AG08396 (cell line): ENCODE measurements around the gene ANKRD34C.
"Not testable (repeated sequence)": the region's sequence is repeated elsewhere in the genome, so short reads cannot be mapped to it uniquely, and the experiment has no call there.

Source experiments
- DNase-seq: peaks from one replicate; pipeline ENCODE4 v3.0.0; 2012; ENCODE audit warnings: low spot score, mixed read lengths

Gene ANKRD34C

GRCh38 chr15:79310985-79311900, 28.7 kb downstream of the ANKRD34C start, which contains the start of gene TMED3:
TMED3 (plus strand) TSS chr15:79311112; CDS start chr15:79311250, 138 bp downstream.
- peak; percentile 98 for DNase-seq

DNA sequence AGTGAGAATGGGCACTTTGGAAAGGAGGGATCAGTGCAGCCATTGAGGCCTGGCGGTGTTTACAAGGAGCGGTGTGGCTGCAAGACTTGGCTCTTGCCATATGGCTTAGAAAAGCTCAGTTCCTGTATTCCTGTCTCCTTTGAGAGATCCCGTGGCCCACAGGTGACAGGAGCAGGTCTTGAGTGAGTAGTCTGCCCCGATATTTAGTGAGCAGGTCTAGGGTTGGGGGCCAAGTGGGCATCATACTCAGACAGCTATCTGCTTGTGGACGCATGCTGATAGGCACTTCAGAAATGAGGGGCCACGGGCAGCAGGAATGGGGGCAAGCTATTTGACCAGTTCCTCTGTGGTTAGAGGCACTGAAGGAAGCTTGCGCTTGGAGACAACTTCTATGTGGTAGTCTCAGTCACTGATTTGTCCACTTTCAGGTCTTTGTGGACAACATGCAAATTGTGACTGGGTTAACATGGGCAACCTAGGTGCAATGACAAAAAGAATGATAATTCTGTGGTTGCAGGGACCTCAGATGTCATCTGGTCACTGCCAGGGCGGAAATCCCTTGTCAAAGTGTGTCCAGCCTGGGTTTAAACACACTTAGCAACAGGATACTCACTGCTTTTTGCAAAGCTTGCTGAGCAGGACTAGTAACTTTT, 29.5 kb downstream of the ANKRD34C start:
- DNase-seq = peak; percentile 8

DNA sequence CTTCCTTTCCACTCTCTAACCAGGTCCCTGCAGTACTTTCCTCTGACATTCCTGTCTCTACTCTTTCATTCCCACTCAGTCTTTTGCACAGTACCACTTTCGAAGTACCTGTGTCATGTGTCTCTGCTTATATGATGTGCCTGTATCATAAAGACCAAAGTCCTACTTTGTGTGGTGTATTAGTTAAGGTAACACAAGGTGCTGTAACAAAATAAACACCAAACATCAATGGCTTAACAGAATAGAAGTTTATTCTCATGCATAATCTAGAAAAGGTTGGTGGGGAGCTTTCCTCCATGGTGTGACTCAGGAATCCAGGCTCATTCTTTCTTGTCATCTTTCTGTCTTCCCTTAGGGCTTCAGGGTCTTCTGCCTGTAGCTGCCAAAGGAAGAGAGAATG, 31.7 kb downstream of the ANKRD34C start:
- DNase-seq = no peak

GRCh38 chr15:79314811-79315210, 32.3 kb downstream of the ANKRD34C start:
- DNase-seq = no peak

- DNase-seq = no peak
Observed at GRCh38 chr15:79315623-79316328, 33.3 kb downstream of the ANKRD34C start.

GRCh38 chr15:79316864-79317263, 34.3 kb downstream of the ANKRD34C start:
- no peak for DNase-seq

- not testable (repeated sequence) for DNase-seq
Observed at GRCh38 chr15:79319973-79320372, 37.5 kb downstream of the ANKRD34C start.

DNA sequence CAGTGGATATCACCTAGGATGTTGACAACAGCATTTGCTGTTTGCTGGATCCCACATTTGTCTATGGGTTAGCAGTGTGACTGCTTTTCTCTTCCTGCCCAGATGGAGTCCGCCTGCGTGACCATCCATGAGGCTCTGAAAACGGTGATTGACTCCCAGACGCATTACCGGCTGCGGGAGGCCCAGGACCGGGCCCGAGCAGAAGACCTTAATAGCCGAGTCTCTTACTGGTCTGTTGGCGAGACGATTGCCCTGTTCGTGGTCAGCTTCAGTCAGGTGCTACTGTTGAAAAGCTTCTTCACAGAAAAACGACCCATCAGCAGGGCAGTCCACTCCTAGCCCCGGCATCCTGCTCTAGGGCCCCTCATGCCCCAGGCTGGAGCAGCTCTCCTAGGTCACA, 39.4 kb downstream of the ANKRD34C start:
- no peak for DNase-seq

GRCh38 chr15:79322306-79322705, 39.8 kb downstream of the ANKRD34C start:
- DNase-seq = no peak

GRCh38 chr15:79322945-79323344, 40.4 kb downstream of the ANKRD34C start:
- DNase-seq = no peak

DNA sequence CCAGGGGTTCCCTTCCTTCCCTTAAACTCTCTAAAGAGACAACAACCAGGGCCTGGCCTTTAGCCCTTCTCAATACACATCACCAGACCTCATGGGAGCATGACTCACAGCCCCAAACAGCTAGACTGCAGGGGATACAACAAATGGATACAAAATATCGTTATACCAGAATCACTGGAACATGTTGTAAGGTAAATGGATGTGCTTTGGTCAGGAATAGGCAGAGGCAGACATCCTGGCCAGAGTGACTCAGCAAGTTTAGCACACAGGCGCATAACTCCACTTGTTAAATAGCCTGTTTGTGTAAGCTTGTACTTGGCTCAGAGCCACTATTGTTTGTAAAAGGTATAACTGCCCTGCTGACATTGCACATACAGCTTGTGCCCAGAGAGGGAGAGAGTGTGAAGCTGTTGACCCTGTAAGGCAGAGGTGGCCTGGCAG, 46.7 kb downstream of the ANKRD34C start:
- peak; percentile 21 for DNase-seq
